Measurements from ENCODE around the gene TJP3.
"Not testable (repeated sequence)": the region's sequence is repeated elsewhere in the genome, so short reads cannot be mapped to it uniquely, and the experiment has no call there.

The TJP3 gene

DNA sequence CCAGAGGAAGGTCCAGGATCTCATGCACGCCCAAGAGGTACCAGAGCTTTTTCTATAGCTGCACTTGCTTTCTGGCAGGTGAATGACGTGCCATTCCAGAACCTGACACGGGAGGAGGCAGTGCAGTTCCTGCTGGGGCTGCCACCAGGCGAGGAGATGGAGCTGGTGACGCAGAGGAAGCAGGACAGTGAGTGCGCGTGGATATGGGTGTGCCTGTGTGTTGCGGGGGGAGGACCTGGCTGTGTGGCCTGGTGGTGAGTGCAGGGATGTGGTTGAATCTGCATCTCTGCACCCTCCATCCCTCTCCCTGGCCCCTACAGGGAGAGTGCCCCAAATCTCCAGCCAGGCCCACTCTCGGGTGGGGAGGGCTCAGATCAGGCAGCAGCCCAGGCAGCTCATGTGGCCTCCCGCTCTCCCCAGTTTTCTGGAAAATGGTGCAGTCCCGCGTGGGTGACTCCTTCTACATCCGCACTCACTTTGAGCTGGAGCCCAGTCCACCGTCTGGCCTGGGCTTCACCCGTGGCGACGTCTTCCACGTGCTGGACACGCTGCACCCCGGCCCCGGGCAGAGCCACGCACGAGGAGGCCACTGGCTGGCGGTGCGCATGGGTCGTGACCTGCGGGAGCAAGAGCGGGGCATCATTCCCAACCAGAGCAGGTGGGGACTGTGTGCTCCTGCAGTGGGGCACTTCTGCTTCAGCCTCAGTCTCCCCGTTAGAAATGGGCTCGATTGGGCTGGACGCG is 30.5 kb downstream of the TJP3 start:
- no peak for DNase-seq (ENCODE audit: low read depth in 2 of 2)

DNA sequence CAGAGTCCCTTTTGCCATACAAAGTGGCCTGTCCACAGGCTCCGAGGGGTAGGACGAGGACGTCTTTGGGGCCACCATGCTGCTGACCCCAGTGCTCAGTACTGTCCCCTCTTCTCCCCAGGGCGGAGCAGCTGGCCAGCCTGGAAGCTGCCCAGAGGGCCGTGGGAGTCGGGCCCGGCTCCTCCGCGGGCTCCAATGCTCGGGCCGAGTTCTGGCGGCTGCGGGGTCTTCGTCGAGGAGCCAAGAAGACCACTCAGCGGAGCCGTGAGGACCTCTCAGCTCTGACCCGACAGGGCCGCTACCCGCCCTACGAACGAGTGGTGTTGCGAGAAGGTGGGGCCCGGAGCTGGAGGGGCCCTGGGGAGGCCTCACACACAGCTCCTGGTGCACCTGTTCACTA is 32.2 kb downstream of the TJP3 start:
- DNase-seq (ENCODE audit: low read depth in 2 of 2), result no peak

DNA sequence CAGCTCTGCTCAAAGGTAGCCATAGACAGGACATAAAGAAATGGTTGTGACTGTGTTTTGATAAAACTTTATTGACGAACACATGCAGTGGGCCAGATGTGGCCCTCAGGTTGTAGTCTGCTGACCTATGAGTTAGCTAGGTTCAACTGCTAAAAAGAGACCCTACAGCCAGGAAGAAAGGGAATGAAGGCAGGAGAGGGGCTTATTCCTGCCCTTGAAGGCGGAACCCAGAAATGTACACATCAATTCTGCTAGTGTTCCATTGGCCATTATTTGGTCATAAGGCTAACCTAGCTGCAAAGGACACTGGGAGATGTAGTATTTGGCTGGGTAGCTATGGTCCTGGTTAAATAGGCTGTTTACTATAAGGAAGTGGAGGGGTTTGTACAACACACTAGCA is 35.3 kb downstream of the TJP3 start:
- DNase-seq (ENCODE audit: low read depth in 2 of 2), result no peak

DNA sequence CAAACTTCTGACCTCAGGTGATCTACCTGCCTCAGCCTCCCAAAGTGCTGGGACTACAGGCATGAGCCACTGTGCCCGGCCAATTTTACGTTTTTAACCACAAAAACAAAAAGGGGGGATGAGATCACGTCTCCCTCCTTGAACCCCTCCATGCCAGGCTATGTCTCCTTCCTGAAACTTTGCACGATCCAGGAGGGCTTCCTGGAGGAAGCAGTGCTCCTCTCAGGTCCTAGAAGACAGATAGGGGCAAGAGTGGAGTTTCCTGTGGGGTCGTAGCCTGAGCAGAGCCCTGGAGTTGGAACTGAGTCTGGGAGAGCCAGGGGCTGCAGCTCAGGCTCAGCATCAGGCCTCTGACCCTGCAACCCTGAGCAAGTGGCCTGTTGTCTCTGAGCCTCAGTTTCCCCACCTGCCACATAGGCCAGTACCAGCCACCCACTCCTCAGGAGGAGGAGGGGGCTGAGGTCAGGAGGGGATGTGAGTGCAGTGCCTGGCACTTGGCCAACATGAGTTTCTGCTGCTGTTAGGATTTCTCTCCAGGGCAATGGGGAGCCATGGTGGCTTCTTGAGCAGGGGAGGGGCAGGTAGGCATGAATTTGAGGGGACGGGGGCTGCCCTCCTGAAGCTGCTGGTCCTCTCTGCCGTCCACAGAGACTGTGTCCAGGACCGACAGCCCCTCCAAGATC is 37.3 kb downstream of the TJP3 start:
- DNase-seq (ENCODE audit: low read depth in 2 of 2), result no peak

DNA sequence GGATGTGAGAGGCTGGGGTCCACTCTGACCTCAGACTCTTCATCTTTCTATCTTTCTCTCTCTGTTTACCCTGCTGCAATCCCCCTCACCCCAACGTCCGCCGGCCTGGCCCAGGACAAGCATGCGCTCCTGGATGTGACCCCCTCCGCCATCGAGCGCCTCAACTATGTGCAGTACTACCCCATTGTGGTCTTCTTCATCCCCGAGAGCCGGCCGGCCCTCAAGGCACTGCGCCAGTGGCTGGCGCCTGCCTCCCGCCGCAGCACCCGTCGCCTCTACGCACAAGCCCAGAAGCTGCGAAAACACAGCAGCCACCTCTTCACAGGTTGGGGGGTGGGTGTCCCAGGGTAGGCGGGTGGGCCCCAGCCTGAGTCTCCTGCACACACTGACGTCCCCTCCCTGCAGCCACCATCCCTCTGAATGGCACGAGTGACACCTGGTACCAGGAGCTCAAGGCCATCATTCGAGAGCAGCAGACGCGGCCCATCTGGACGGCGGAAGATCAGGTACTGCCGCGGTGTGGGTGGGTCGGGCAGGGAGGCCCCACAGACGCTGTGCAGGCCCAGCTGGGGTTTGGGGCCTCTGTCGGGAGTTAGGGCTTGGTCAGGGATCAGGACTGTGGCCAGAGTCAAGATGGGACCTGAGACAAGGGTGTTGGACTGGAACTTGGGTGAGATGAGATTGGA is 38.3 kb downstream of the TJP3 start:
- DNase-seq (ENCODE audit: low read depth in 2 of 2), result no peak

DNA sequence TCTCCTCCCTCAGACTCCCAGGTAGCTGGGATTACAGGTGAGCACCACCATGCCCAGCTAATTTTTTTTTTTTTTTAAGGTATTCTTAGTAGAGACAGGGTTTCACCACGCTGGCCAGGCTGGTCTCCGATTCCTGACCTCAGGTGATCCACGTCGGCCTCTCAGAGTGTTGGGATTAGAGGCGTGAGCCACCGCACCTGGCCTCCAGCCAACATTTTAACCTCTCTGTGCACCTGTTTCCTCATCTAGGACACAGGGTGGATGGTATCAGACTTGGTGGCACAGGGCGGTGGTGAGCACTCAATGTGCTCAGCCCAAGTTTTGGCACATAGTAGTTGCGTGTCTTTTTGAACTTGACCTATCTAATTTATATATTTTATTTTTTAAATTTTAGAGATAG is 40.8 kb downstream of the TJP3 start:
- DNase-seq (ENCODE audit: low read depth in 2 of 2), result no peak

DNA sequence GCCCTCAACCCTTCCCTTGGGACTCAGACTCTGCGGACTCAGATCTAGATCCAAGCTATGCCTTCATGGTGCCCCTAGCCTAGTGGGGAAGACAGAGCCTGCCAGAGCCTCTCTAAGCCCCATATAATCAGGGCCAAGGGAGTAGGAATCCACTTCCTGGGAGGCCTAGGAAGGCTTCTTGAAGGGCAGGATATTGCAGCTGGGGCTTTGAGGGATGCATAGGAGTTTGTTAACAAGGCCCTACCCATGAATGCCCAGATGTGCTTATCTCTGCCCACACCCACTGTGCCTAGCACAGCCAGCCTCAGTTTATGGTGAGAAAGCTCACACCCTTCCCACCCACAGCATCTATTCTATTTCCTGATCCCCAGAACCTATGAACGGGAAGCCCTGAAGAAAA is 42.0 kb downstream of the TJP3 start:
- no peak for DNase-seq (ENCODE audit: low read depth in 2 of 2)

DNA sequence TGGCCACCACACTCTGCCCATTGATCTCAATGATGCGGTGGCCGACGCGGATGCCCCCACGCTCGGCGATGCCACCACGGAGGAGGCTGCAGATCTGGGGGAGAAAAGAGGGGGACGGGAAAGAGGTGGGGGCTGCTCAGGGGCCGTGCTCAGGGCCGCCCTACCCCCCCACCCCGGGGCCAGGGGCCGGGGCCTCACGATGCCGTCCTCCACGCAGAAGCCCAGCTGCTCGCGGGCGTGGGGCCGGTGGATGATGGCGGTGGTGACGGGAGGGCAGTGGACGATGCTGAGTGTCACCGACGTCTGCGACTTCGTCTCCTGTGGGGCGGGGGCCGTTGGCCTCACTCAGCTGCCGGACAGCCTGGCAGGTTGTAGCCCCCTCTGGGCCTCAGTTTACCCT is 43.1 kb downstream of the TJP3 start:
- DNase-seq (ENCODE audit: low read depth in 2 of 2), result no peak

DNA sequence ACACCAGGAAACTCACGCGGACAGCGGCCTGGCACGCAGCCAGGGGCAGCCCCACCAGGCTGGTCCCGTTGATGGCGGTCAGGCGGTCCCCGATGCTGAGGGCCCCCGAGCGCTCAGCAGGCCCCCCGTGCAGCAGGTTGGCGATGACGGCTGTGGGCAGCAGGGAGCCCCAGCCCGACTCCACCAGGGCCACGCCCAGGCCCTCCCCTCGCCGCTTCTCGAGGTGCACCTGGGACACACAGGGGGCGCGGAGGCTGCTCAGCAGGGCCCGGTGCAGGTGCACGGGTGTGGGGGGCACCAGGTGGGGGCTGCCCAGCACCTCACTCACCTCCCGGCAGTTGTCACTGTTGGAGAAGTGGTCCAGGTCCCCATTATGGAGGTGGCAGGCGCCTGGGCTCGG is 44.3 kb downstream of the TJP3 start:
- no peak for DNase-seq (ENCODE audit: low read depth in 2 of 2)

DNA sequence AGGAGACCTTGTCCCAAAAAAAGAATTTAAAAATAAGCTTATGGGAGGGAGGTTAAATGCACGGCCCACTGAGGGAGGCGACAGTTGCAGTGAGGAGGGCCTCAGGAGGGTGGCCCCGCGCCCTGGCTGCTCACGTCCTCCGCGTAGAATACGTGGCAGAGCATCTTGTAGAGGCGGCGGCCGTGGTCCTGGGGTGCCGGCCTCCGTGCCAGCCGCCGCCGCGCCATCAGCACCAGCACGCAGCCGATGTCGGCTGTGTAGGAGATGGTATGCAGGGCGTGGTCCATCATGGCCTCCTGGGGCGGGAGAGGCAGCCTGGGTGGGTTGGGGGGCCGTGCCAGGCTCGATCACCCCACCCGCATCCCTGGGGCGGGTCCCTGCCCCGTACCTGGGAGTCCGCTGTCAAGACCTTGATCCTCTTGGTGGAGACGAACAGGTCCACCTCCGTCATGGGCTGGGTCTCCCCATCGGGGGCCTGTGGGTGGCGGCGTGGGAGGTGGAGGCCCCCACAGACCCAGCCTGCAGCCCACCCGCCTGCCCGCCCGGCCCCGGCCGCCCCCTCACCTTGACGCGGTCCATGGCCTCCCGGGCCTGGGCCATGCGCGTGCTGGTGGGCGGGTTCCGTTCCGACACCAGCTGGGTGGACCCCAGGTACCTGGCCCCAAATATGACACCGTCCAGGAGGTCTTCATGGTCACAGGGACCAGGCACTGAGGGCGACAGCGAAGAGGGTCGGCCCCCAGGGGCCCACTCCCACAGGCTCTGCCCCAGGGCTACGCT is 45.6 kb downstream of the TJP3 start:
- DNase-seq (ENCODE audit: low read depth in 2 of 2), result no peak

DNA sequence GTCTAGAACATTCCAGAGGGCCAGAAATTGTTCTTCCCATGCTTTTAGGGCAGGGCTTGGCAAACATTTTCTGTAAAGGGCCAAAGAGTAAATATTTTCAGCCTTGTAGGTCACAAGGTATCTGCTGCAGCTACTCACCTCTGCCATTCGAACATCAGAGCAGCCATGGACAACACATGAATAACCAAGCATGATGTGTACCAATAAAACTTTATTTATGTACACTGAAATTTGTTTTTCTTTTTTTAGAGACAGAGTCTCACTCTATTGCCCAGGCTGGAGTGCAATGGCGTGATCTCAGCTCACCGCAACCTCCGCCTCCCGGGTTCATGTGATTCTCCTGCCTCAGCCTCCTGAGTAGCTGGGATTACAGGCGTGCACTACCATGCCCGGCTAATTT is 49.5 kb downstream of the TJP3 start:
- DNase-seq (ENCODE audit: low read depth in 2 of 2), result not testable (repeated sequence)

DNA sequence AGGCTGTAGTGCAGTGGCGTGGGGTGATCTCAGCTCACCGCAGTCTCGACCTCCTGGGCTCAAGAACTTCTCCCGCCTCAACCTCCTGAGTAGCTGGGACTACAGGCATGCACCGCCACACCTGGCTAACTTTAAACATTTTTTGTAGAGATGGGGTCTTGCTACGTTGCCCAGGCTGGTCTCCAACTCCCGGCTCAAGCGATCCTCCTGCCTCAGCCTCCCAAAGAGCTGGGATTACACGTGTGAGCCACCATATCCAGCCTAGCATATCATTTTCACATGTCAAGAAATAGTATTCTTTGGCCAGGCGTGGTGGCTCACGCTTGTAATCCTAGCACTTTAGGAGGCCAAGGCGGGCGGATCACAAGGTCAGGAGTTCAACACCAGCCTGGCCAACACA is 50.1 kb downstream of the TJP3 start:
- DNase-seq (ENCODE audit: low read depth in 2 of 2), result not testable (repeated sequence)

DNA sequence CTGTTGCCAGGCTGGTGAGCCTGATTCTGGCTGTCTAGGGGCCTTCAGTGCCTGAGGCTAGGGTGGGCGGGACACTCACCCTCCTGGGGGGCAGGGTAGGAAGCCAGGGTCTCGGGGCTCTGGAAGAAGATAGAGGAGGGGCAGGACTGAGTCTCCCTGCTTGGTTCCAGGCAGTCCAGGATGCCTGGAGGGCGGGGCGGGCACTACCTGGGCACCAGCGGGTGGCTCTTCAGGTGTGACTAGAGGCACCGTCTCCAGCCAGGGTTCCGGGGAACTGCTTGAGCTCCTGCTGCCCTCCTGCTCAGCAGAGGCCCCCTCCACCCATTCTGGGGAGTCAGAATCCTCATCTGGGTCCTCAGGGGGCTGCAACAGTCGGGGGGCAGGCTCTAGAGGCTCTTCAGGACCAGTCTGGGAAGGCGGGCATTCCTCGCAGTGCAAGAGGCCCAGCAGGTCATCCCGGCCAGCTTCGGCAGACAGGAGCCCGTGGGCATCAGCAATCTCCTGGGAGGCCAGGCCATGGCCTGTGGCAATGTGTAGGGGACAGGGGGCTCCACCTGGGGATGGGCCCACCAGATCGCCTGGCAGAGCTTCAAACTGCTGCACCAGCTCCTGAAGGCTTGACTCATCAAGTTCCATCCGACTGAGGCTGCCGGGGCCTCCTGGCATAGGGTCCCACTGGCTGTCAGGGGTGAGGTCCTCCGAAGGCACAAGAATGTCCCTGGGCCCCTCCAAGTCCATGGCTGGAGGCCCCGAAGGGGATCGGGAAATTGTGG is 51.5 kb downstream of the TJP3 start:
- no peak for DNase-seq (ENCODE audit: low read depth in 2 of 2)

DNA sequence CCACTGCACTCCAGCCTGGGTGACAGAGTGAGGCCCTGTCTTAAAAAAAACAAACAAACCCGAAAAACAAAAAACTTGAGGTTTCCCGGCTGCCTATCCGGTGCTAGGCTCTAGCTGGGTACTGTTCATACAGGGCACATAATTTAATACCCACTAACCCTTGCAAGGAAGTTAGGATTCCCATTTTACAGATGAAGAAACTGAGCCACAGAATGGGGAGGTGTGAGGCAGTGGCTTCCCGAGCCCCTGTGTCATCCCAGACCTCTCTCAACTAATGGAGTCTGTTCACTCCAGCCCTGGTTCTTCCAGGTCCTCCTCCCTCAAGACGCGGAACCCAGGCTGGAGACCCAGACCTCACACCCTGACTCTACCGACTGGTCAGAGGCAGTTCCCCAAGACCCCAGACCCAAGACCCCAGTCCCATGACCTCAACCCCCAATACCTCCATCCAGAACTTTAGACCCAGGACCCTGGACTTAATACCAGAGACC is 52.7 kb downstream of the TJP3 start:
- DNase-seq (ENCODE audit: low read depth in 2 of 2), result no peak

DNA sequence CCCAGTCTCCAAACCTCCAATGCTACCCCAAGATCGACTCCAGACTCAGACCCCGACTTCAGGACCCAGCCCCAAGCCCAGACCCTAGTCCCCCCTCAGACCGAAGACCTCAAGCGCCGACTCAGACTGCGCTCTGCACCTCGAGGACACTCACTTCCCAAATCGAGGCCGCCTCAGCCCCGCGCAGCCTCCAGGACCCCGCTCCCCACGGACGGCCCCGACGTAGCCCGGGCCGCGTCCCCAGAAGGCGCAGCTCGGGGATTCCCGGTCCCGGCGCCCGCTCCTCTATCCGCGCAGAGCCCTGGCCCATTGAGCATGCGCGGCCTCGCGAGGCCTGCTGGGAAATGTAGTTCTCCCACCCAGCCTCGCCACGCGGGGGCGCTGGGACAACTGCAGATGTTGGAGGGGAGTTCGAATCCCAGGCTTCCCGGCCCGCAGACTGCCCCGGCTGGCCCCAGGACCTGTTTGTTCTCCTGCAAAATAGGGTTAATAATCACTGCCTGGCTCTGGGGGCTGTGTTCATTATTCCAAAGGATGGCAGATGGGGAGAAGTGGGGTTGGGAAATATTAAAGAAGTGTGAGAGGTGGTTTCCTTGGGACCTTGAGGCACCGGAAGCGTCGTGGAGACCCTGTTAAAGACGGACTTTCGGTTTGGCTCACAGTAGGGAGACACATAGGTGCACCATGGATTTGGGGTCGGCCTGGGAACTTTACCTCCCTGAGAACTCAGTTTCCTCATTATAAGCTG is 53.4 kb downstream of the TJP3 start, which contains the start of gene APBA3:
TSS of gene APBA3 (minus strand) at position 311 of the 748 bp plus-strand sequence. CDS start 1,428 bp downstream, outside the sequence.
- peak; percentile 94 to 96 for DNase-seq (ENCODE audit: low read depth in 2 of 2)

DNA sequence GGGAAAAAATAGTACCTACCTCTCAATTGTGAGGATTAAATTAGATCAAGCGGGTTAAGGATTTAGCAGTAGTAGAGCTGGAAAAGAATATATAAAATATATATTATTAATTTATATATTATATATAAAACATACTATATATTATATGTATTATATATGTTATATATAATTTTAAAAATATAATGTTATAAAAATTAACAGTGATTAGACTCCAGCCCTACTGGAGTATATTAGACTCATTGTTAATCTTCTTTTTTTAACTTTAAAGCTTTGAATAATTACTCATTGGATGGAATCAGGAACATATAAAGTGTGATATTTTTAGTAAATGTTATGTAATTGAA is 53.9 kb downstream of the TJP3 start:
- no peak for DNase-seq (ENCODE audit: low read depth in 2 of 2)

DNA sequence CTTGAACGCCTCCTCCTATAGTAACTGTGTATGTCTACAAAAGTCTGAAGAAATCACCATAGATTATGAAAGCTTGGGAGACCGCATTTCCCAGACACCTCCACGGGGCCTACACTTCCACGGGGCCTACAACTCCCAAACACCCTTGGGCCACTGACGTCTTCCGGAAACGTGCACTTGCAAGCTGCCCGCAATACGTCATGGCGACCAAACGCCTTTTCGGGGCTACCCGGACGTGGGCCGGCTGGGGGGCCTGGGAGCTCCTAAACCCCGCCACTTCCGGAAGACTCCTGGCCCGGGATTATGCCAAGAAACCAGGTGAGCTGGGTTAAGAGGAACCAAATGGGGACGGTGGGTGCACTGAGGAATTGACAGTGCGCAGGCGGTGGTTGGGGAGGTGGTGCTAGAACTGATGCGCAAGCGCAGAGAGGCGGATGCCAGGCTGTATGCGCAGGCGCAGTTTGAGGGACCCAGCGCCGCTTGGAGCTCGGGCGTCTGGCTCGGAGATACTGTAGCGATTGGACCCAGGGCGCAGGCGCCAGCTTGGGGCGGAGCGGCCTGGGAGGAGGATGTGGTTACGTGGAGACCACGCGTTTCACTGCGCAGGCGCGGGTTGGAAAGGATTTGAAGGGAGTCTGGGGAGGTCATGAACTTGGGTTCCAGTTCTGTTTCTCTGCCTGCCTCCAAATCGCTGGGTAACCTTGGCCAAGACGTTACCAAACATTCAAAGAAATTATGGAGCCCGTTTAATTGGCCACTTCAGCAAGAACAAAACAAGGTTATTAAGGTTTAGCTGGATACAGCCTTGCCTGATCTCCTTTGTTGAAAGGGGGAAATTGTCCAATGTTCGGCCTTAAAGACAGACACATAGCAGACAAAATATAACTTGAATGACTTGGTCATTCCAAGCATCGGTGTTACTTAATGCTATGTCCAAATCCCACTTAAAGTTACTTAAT is 54.6 kb downstream of the TJP3 start, which contains the start of gene MRPL54:
TSS of gene MRPL54 (plus strand) at position 182 of the 959 bp plus-strand sequence. CDS start at position 201, 19 bp downstream.
- DNase-seq (ENCODE audit: low read depth in 2 of 2), result peak; percentile 99

DNA sequence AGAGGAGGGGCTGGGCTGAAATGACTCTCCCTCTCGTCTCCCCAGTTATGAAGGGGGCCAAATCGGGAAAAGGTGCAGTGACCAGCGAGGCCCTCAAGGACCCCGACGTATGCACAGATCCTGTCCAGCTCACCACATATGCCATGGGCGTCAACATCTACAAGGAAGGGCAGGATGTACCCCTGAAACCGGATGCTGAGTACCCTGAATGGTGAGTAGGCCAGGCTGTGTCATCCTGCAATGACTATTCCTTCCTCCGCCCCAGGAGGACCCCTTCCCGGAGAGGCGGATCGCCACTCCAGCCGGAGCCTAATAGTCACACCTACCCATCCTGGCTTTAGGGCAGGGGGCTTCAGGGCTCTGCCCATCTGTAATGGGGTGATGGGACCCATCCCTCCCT is 56.9 kb downstream of the TJP3 start:
- DNase-seq (ENCODE audit: low read depth in 2 of 2), result no peak

DNA sequence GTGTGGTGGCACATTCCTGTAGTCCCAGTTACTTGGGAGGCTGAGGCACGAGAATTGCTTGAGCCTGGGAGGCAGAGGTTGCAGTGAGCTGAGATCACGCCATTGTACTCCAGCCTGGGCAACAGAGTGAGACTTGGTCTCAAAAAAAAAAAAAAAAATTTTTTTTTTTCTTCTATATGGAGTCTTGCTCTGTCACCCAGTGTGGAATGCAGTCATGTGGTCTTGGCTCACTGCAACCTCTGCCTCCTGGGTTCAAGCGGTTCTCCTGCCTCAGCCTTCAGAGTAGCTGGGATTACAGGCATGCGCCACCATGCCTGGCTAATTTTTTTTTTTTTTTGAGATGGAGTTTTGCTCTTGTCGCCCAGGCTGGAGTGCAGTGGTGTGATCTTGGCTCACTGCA is 57.6 kb downstream of the TJP3 start:
- DNase-seq (ENCODE audit: low read depth in 2 of 2), result not testable (repeated sequence)

Measured in stimulated activated CD4-positive, alpha-beta T cell treated with anti-CD3 and anti-CD28 coated beads, Interleukin-12 subunit alpha, Interleukin-12 subunit beta, amount 100 ng/mL, for 24 hours (primary cell).